HG03196 (cell line): ENCODE data around the gene PHACTR3.

ENCODE experiments used
- ATAC-seq: cut with Tn5 transposase; IDR thresholded peaks from one replicate; pipeline ENCODE4 v1.9.1; 2021; ENCODE audit not compliant: unreplicated experiment

Gene PHACTR3

GRCh38 chr20:59573837-59574236 lies 30.5 kb upstream of the PHACTR3 start:
- ATAC-seq, result no peak

GRCh38 chr20:59574308-59574707 lies 30.0 kb upstream of the PHACTR3 start:
- ATAC-seq, result no peak

GRCh38 chr20:59575216-59575615 lies 29.1 kb upstream of the PHACTR3 start:
- no peak for ATAC-seq

- ATAC-seq, result no peak
These were observed 28.7 kb upstream of the PHACTR3 start for GRCh38 chr20:59575653-59576052.

GRCh38 chr20:59576216-59576953 lies 28.0 kb upstream of the PHACTR3 start:
- ATAC-seq, result no peak

GRCh38 chr20:59577037-59577808 lies 27.1 kb upstream of the PHACTR3 start:
- ATAC-seq, result no peak

- ATAC-seq, result no peak
These were observed 26.4 kb upstream of the PHACTR3 start for GRCh38 chr20:59577809-59578435.

- ATAC-seq, result no peak
These were observed 25.6 kb upstream of the PHACTR3 start for GRCh38 chr20:59578436-59579403.

- no peak for ATAC-seq
These were observed 24.8 kb upstream of the PHACTR3 start for GRCh38 chr20:59579404-59580145.

- ATAC-seq, result no peak
These were observed 24.0 kb upstream of the PHACTR3 start for GRCh38 chr20:59580146-59580946.

GRCh38 chr20:59580991-59581401 lies 23.3 kb upstream of the PHACTR3 start:
- ATAC-seq, result no peak

GRCh38 chr20:59581993-59582679 lies 22.2 kb upstream of the PHACTR3 start:
- no peak for ATAC-seq

- no peak for ATAC-seq
These were observed 20.7 kb upstream of the PHACTR3 start for GRCh38 chr20:59583428-59584277.

GRCh38 chr20:59584278-59584925 lies 19.9 kb upstream of the PHACTR3 start:
- ATAC-seq, result no peak

GRCh38 chr20:59585714-59586409 lies 18.5 kb upstream of the PHACTR3 start:
- no peak for ATAC-seq

GRCh38 chr20:59586613-59587012 lies 17.7 kb upstream of the PHACTR3 start:
- ATAC-seq, result no peak

GRCh38 chr20:59587570-59587969 lies 16.8 kb upstream of the PHACTR3 start:
- ATAC-seq, result no peak
